Uterus (tissue), 4 donors: ENCODE measurements around the gene PRKG1. TPM values are rescaled to one million over a fixed set of nuclear protein-coding genes. Genes with fewer than 3 reads are reported as not detected.
"Not testable (repeated sequence)": the region's sequence is repeated elsewhere in the genome, so short reads cannot be mapped to it uniquely, and the experiment has no call there.

Experiments used
- DNase-seq, 2 donors: peaks; one replicate each; pipeline ENCODE4 v3.0.0-alpha.2; 2019 to 2020
- H3K27ac ChIP-seq, 2 donors: fragments of 200-600 bp; sonication (generic); 1 replicate in 1 of 2; 2 replicates in 1 of 2; pipeline ENCODE4 v1.5.1; 2016 to 2018
- H3K27me3 ChIP-seq, 2 donors: fragments of 200-600 bp; sonication (generic); one replicate each; pipeline ENCODE4 v1.5.1; 2018 to 2019; ENCODE audit warnings: control low read depth in 1 of 2
- H3K36me3 ChIP-seq, 2 donors: fragments of 200-600 bp; sonication (generic); one replicate each; pipeline ENCODE4 v1.5.1; 2019; ENCODE audit warnings: control low read depth in 1 of 2
- H3K4me1 ChIP-seq, 2 donors: fragments of 200-600 bp; sonication (generic); one replicate each; pipeline ENCODE4 v1.5.1; 2018 to 2019; ENCODE audit warnings: control low read depth in 1 of 2
- H3K4me3 ChIP-seq, 2 donors: fragments of 200-600 bp; sonication (generic); 1 replicate in 1 of 2; 2 replicates in 1 of 2; pipeline ENCODE4 v1.5.1; 2018 to 2019; ENCODE audit warnings: mild to moderate bottlenecking in 1 of 2
- H3K9me3 ChIP-seq, 2 donors: fragments of 200-600 bp; sonication (generic); one replicate each; pipeline ENCODE4 v1.5.1; 2019; ENCODE audit warnings: control low read depth in 1 of 2
- POLR2A ChIP-seq, 2 donors: fragments of 450-650 bp; IDR thresholded peaks; one replicate each; pipeline ENCODE4 v1.6.1; 2016; ENCODE audit warnings: antibody characterized with exemption in 2 of 2, mild to moderate bottlenecking in 1 of 2, moderate library complexity in 1 of 2
- intact Hi-C: fragments of 100-400 bp; cut with DNase I; formaldehyde crosslinking; loops from one replicate; pipeline ENCODE4 v1.15.1; 2023; ENCODE audit warnings: low total_unique reads
- total RNA-seq, 4 donors: library from RNA; depleted of rRNA in 3 of 4; stranded (reverse); fragments of >200 nt in 3 of 4; gene quantifications; one replicate each; pipeline versions ENCODE4 v1.1.0 to v1.2.4, GENCODE V29; 2014 to 2023
- TF ChIP-seq, protein P1 (sequence below), 4 experiments: fragments of 200-600 bp in 2 of 4; fragments of 450-650 bp in 2 of 4; sonication (generic) in 2 of 4; IDR thresholded peaks; one replicate each; pipeline ENCODE4 v1.5.1; 2016 to 2019; ENCODE audit warnings: antibody characterized with exemption in 4 of 4, mild to moderate bottlenecking in 2 of 4, moderate library complexity in 1 of 4
- donor health status: DM: yes; HTN: yes; CAD: no.

PRKG1 gene
- total RNA-seq, 4 donors from 2014 or later = 32.4 to 136 (median 69.6) TPM

DNA sequence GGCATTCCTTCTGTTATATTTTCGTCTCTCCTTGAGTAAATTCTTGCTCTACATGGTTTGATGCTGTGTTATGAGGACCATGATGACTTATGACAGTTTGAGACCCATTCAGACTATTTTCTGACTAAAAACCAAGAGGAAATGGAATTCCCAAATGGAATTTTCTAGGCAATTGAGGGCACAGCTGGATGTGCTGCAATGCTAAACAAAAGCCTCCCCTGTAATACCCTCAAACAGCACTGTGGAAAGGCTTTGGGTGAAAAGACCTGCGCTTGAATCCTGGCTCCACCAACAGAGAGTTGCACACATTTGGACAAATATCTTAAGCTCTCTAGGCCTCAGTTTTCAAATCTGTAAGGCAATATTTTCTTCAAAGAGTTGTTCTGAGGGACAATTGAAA, 129.1 kb downstream of the PRKG1 start:
- intact Hi-C loops = no loop called here
- DNase-seq = no peak
- H3K9me3 ChIP-seq = no peaks in the 10 kb centered on the region
- peaks cover 0 to 5% of the 10 kb centered on the region in 2 donors for H3K4me1 ChIP-seq
- no peak overlapping the region for H3K27ac ChIP-seq
- no peaks in the 10 kb centered on the region for H3K27me3 ChIP-seq
- H3K4me3 ChIP-seq = no peak overlapping the region
- TF ChIP-seq, protein P1, sequence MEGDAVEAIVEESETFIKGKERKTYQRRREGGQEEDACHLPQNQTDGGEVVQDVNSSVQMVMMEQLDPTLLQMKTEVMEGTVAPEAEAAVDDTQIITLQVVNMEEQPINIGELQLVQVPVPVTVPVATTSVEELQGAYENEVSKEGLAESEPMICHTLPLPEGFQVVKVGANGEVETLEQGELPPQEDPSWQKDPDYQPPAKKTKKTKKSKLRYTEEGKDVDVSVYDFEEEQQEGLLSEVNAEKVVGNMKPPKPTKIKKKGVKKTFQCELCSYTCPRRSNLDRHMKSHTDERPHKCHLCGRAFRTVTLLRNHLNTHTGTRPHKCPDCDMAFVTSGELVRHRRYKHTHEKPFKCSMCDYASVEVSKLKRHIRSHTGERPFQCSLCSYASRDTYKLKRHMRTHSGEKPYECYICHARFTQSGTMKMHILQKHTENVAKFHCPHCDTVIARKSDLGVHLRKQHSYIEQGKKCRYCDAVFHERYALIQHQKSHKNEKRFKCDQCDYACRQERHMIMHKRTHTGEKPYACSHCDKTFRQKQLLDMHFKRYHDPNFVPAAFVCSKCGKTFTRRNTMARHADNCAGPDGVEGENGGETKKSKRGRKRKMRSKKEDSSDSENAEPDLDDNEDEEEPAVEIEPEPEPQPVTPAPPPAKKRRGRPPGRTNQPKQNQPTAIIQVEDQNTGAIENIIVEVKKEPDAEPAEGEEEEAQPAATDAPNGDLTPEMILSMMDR (IDR thresholded peaks at IDR 0.05) = no peak
- H3K36me3 ChIP-seq = no peaks in the 10 kb centered on the region

DNA sequence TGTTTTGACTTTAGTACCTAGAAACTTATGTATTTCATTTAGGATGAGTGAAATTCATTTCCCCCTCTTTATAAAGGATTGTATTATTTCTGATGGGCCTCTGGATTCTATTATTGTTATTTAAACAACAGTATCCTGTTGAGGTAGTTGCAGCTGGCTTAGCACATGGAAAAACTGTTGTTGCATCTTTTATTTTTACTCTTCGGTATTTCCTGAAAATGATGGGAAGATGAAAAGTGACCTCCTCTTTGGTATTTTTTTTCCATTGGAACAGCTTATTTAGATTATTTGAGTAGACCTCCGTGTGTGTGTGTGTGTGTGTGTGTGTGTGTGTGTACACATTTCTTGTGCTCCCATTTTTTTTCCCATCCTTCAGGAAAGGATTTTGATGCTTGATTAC, 129.8 kb downstream of the PRKG1 start:
- intact Hi-C loops = no loop called here
- H3K27ac ChIP-seq = no peak overlapping the region
- no peak for DNase-seq
- H3K9me3 ChIP-seq = no peaks in the 10 kb centered on the region
- no peaks in the 10 kb centered on the region for H3K27me3 ChIP-seq
- peaks cover 0 to 2% of the 10 kb centered on the region in 2 donors for H3K4me1 ChIP-seq
- H3K4me3 ChIP-seq = no peak overlapping the region
- no peak for TF ChIP-seq POLR2A (IDR thresholded peaks at IDR 0.05)
- TF ChIP-seq, protein P1 (IDR thresholded peaks at IDR 0.05) = no peak
- H3K36me3 ChIP-seq = no peaks in the 10 kb centered on the region

DNA sequence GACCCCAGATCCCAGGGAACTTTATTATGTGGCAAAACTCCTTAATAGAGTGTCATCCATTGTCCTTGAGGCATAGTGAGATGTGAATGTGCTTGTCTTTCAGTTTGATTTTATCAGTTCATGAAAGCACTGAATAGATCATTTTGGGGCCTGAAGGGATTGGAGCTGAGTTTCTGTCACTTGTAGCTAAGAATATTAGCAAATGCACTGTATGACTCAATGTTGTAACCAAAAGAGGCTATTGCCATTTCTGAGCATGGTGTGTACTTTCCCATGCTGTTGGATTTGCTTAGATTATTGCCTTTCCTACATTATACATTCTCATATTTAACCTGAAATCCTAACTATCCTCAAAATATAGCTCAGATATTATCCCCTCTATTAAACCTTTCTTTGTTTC, 130.4 kb downstream of the PRKG1 start:
- Histone ChIP-seq H3K9me3 (no peaks in the 10 kb centered on the region), H3K27ac (no peak overlapping the region), H3K4me3 (no peak overlapping the region), H3K36me3 (no peaks in the 10 kb centered on the region), H3K27me3 (no peaks in the 10 kb centered on the region), H3K4me1 (no peaks in the 10 kb centered on the region)
- TF ChIP-seq, protein P1 (IDR thresholded peaks at IDR 0.05) = no peak
- no peak for TF ChIP-seq POLR2A (IDR thresholded peaks at IDR 0.05)
- DNase-seq = no peak
- intact Hi-C loops = no loop called here

DNA sequence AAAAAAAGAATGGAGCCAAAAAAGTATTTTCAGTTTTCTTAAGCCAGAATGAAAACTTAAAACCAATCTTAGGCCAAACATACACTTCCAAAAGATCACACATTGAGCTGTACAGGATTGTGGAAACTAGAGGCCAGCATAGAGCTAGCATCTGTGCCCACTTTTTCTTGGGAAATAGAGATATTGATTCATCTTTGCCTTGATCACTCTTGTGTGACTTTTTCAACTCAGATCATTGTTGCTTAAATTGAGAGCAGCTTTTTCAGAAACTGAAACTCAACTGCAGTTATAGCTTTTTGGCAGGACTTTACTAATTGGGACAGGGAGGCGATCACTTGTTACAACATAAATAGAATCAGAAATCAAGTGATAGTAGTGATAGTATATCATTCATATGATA, 132.2 kb downstream of the PRKG1 start:
- TF ChIP-seq POLR2A (IDR thresholded peaks at IDR 0.05) = no peak
- TF ChIP-seq, protein P1 (IDR thresholded peaks at IDR 0.05) = no peak
- DNase-seq = no peak
- H3K9me3 ChIP-seq = no peaks in the 10 kb centered on the region
- H3K4me3 ChIP-seq = no peak overlapping the region
- peak overlapping the region in 1 of 2 donors; percentile 17 for H3K27ac ChIP-seq
- H3K36me3 ChIP-seq = no peaks in the 10 kb centered on the region
- intact Hi-C loops = no loop called here
- no peaks in the 10 kb centered on the region for H3K27me3 ChIP-seq
- no peaks in the 10 kb centered on the region for H3K4me1 ChIP-seq

DNA sequence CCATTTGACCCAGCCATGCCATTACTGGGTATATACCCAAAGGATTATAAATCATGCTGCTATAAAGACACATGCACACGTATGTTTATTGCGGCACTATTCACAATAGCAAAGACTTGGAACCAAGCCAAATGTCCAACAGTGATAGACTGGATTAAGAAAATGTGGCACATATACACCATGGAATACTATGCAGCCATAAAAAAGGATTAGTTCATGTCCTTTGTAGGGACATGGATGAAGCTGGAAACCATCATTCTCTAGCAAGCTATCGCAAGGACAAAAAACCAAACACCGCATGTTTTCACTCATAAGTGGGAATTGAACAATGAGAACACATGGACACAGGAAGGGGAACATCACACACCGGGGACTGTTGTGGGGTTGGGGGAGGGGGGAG, 138.7 kb downstream of the PRKG1 start:
- H3K4me1 ChIP-seq, H3K36me3 ChIP-seq, H3K9me3 ChIP-seq, H3K4me3 ChIP-seq, intact Hi-C loops, H3K27me3 ChIP-seq, DNase-seq, H3K27ac ChIP-seq: not testable (repeated sequence)
